Vagina (tissue), 2 donors: Measurements from ENCODE around the gene POLG2.

Source experiments
- POLR2AphosphoS5 ChIP-seq, 2 donors: sonication (generic); formaldehyde crosslinking; IDR thresholded peaks; one replicate each; pipeline ENCODE4 v1.9.0; 2017; ENCODE audit warnings: antibody characterized with exemption in 2 of 2, mild to moderate bottlenecking in 2 of 2, low read depth in 1 of 2; ENCODE audit not compliant: insufficient read depth in 1 of 2
- TF ChIP-seq, protein P1 (sequence below), 3 experiments: fragments of 450-650 bp in 2 of 3; fragments of 200-600 bp in 1 of 3; sonication (generic) in 1 of 3; IDR thresholded peaks; one replicate each; pipeline ENCODE4 v1.5.1; 2017 to 2019; ENCODE audit warnings: antibody characterized with exemption in 3 of 3, mild to moderate bottlenecking in 2 of 3, moderate library complexity in 2 of 3

DNA sequence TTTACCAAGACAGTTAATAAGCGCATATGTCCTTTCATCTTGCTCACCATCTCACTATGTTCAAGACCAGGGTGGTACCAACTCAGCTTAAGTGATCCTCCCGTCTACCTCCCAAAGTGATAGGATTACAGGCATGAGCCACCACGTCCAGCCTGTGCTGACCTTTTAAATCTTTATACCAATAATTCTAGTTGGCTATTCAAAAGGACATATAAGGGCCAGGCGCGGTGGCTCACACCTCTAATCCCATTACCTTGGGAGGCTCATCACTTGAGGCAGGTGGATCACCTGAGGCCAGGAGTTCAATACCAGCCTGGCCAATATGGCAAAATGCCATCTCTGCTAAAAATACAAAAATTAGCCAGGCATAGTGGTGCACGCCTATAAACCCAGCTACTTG lies 12.3 kb upstream of the POLG2 start:
- TF ChIP-seq, protein P1, sequence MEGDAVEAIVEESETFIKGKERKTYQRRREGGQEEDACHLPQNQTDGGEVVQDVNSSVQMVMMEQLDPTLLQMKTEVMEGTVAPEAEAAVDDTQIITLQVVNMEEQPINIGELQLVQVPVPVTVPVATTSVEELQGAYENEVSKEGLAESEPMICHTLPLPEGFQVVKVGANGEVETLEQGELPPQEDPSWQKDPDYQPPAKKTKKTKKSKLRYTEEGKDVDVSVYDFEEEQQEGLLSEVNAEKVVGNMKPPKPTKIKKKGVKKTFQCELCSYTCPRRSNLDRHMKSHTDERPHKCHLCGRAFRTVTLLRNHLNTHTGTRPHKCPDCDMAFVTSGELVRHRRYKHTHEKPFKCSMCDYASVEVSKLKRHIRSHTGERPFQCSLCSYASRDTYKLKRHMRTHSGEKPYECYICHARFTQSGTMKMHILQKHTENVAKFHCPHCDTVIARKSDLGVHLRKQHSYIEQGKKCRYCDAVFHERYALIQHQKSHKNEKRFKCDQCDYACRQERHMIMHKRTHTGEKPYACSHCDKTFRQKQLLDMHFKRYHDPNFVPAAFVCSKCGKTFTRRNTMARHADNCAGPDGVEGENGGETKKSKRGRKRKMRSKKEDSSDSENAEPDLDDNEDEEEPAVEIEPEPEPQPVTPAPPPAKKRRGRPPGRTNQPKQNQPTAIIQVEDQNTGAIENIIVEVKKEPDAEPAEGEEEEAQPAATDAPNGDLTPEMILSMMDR (IDR thresholded peaks at IDR 0.05): no peak
- no peak for TF ChIP-seq POLR2AphosphoS5 (IDR thresholded peaks at IDR 0.05; ENCODE audit: insufficient read depth in 1 of 2, low read depth in 1 of 2)
